ENCODE data around the gene CCDC6.

The CCDC6 gene

GRCh38 chr10:59830601-59831259 is 75.6 kb downstream of the CCDC6 start:
- WGBS, 2 experiments (ENCODE audit: insufficient coverage in 2 of 2): 69 to 74% methylated on average over 4 to 6 of the region's 7 CpGs
- H3K27ac ChIP-seq (ENCODE audit: low read depth, low read length, severe bottlenecking): no peak overlapping the region
- no peaks in the 10 kb centered on the region for H3K4me1 ChIP-seq (ENCODE audit: control insufficient read depth, insufficient read depth, low read length, poor library complexity, severe bottlenecking)
- H3K36me3 ChIP-seq (ENCODE audit: control insufficient read depth, insufficient read depth, low read length): peaks cover 12% of the 10 kb centered on the region
- no peak overlapping the region for H3K4me3 ChIP-seq (ENCODE audit: extremely low read depth, insufficient read depth, low read length, poor library complexity, severe bottlenecking)
- H3K9me3 ChIP-seq (ENCODE audit: control insufficient read depth, low read length): no peaks in the 10 kb centered on the region

GRCh38 chr10:59829601-59830000 is 76.8 kb downstream of the CCDC6 start:
- 94 to 100% methylated on average over 2 of the region's 3 CpGs for WGBS, 2 experiments (ENCODE audit: insufficient coverage in 2 of 2)
- Histone ChIP-seq H3K27ac (ENCODE audit: low read depth, low read length, severe bottlenecking) (no peak overlapping the region), H3K9me3 (ENCODE audit: control insufficient read depth, low read length) (no peaks in the 10 kb centered on the region), H3K4me3 (ENCODE audit: extremely low read depth, insufficient read depth, low read length, poor library complexity, severe bottlenecking) (no peak overlapping the region), H3K4me1 (ENCODE audit: control insufficient read depth, insufficient read depth, low read length, poor library complexity, severe bottlenecking) (no peaks in the 10 kb centered on the region), H3K36me3 (ENCODE audit: control insufficient read depth, insufficient read depth, low read length) (peaks cover 12% of the 10 kb centered on the region)

- Histone ChIP-seq H3K4me1 (ENCODE audit: control insufficient read depth, insufficient read depth, low read length, poor library complexity, severe bottlenecking) (no peaks in the 10 kb centered on the region), H3K27ac (ENCODE audit: low read depth, low read length, severe bottlenecking) (no peak overlapping the region), H3K36me3 (ENCODE audit: control insufficient read depth, insufficient read depth, low read length) (peaks cover 12% of the 10 kb centered on the region), H3K9me3 (ENCODE audit: control insufficient read depth, low read length) (no peaks in the 10 kb centered on the region), H3K4me3 (ENCODE audit: extremely low read depth, insufficient read depth, low read length, poor library complexity, severe bottlenecking) (no peak overlapping the region)
- 100% methylated on average over 1 of the region's 1 CpG; no CpG with 5 or more reads in 1 of the 2 experiments for WGBS, 2 experiments (ENCODE audit: insufficient coverage in 2 of 2)
Observed at GRCh38 chr10:59829024-59829423, 77.3 kb downstream of the CCDC6 start.

- Histone ChIP-seq H3K36me3 (ENCODE audit: control insufficient read depth, insufficient read depth, low read length) (peaks cover 13% of the 10 kb centered on the region), H3K27ac (ENCODE audit: low read depth, low read length, severe bottlenecking) (no peak overlapping the region), H3K4me3 (ENCODE audit: extremely low read depth, insufficient read depth, low read length, poor library complexity, severe bottlenecking) (no peak overlapping the region), H3K9me3 (ENCODE audit: control insufficient read depth, low read length) (no peaks in the 10 kb centered on the region), H3K4me1 (ENCODE audit: control insufficient read depth, insufficient read depth, low read length, poor library complexity, severe bottlenecking) (no peaks in the 10 kb centered on the region)
Observed at GRCh38 chr10:59825932-59826331, 80.4 kb downstream of the CCDC6 start.

GRCh38 chr10:59823751-59824150 is 82.6 kb downstream of the CCDC6 start:
- peaks cover 9% of the 10 kb centered on the region for H3K36me3 ChIP-seq (ENCODE audit: control insufficient read depth, insufficient read depth, low read length)
- no peaks in the 10 kb centered on the region for H3K4me1 ChIP-seq (ENCODE audit: control insufficient read depth, insufficient read depth, low read length, poor library complexity, severe bottlenecking)
- H3K4me3 ChIP-seq (ENCODE audit: extremely low read depth, insufficient read depth, low read length, poor library complexity, severe bottlenecking): no peak overlapping the region
- H3K27ac ChIP-seq (ENCODE audit: low read depth, low read length, severe bottlenecking): no peak overlapping the region
- no peaks in the 10 kb centered on the region for H3K9me3 ChIP-seq (ENCODE audit: control insufficient read depth, low read length)

- H3K4me3 ChIP-seq (ENCODE audit: extremely low read depth, insufficient read depth, low read length, poor library complexity, severe bottlenecking): no peak overlapping the region
- peaks cover 15% of the 10 kb centered on the region for H3K36me3 ChIP-seq (ENCODE audit: control insufficient read depth, insufficient read depth, low read length)
- H3K4me1 ChIP-seq (ENCODE audit: control insufficient read depth, insufficient read depth, low read length, poor library complexity, severe bottlenecking): no peaks in the 10 kb centered on the region
- H3K9me3 ChIP-seq (ENCODE audit: control insufficient read depth, low read length): no peaks in the 10 kb centered on the region
- WGBS, 2 experiments (ENCODE audit: insufficient coverage in 2 of 2): 90 to 91% methylated on average over 3 to 5 of the region's 6 CpGs
- H3K27ac ChIP-seq (ENCODE audit: low read depth, low read length, severe bottlenecking): no peak overlapping the region
Observed at GRCh38 chr10:59823111-59823510, 83.2 kb downstream of the CCDC6 start.

GRCh38 chr10:59820471-59820870 is 85.9 kb downstream of the CCDC6 start:
- no peaks in the 10 kb centered on the region for H3K4me1 ChIP-seq (ENCODE audit: control insufficient read depth, insufficient read depth, low read length, poor library complexity, severe bottlenecking)
- no peak overlapping the region for H3K27ac ChIP-seq (ENCODE audit: low read depth, low read length, severe bottlenecking)
- 83 to 89% methylated on average over 2 of the region's 5 CpGs for WGBS, 2 experiments (ENCODE audit: insufficient coverage in 2 of 2)
- H3K4me3 ChIP-seq (ENCODE audit: extremely low read depth, insufficient read depth, low read length, poor library complexity, severe bottlenecking): no peak overlapping the region
- no peaks in the 10 kb centered on the region for H3K9me3 ChIP-seq (ENCODE audit: control insufficient read depth, low read length)
- H3K36me3 ChIP-seq (ENCODE audit: control insufficient read depth, insufficient read depth, low read length): peaks cover 21% of the 10 kb centered on the region

GRCh38 chr10:59819683-59820082 is 86.7 kb downstream of the CCDC6 start:
- Histone ChIP-seq H3K4me3 (ENCODE audit: extremely low read depth, insufficient read depth, low read length, poor library complexity, severe bottlenecking) (no peak overlapping the region), H3K36me3 (ENCODE audit: control insufficient read depth, insufficient read depth, low read length) (peaks cover 21% of the 10 kb centered on the region), H3K9me3 (ENCODE audit: control insufficient read depth, low read length) (no peaks in the 10 kb centered on the region), H3K4me1 (ENCODE audit: control insufficient read depth, insufficient read depth, low read length, poor library complexity, severe bottlenecking) (no peaks in the 10 kb centered on the region), H3K27ac (ENCODE audit: low read depth, low read length, severe bottlenecking) (no peak overlapping the region)
- whole genome bisulfite sequencing, 2 experiments (ENCODE audit: insufficient coverage in 2 of 2): 85 to 100% methylated on average over 1 to 2 of the region's 2 CpGs

- WGBS, 2 experiments (ENCODE audit: insufficient coverage in 2 of 2): no CpG with 5 or more reads among the region's 1 CpG
- Histone ChIP-seq H3K36me3 (ENCODE audit: control insufficient read depth, insufficient read depth, low read length) (peaks cover 24% of the 10 kb centered on the region), H3K9me3 (ENCODE audit: control insufficient read depth, low read length) (no peaks in the 10 kb centered on the region), H3K4me1 (ENCODE audit: control insufficient read depth, insufficient read depth, low read length, poor library complexity, severe bottlenecking) (no peaks in the 10 kb centered on the region), H3K27ac (ENCODE audit: low read depth, low read length, severe bottlenecking) (no peak overlapping the region), H3K4me3 (ENCODE audit: extremely low read depth, insufficient read depth, low read length, poor library complexity, severe bottlenecking) (no peak overlapping the region)
Observed at GRCh38 chr10:59819265-59819664, 87.1 kb downstream of the CCDC6 start.

GRCh38 chr10:59817773-59818172 is 88.6 kb downstream of the CCDC6 start:
- H3K4me3 ChIP-seq (ENCODE audit: extremely low read depth, insufficient read depth, low read length, poor library complexity, severe bottlenecking): no peak overlapping the region
- 96 to 99% methylated on average over 5 to 6 of the region's 6 CpGs for WGBS, 2 experiments (ENCODE audit: insufficient coverage in 2 of 2)
- H3K4me1 ChIP-seq (ENCODE audit: control insufficient read depth, insufficient read depth, low read length, poor library complexity, severe bottlenecking): no peaks in the 10 kb centered on the region
- H3K36me3 ChIP-seq (ENCODE audit: control insufficient read depth, insufficient read depth, low read length): peaks cover 25% of the 10 kb centered on the region
- H3K9me3 ChIP-seq (ENCODE audit: control insufficient read depth, low read length): no peaks in the 10 kb centered on the region
- no peak overlapping the region for H3K27ac ChIP-seq (ENCODE audit: low read depth, low read length, severe bottlenecking)

- 100% methylated on average over 1 of the region's 3 CpGs; no CpG with 5 or more reads in 1 of the 2 experiments for WGBS, 2 experiments (ENCODE audit: insufficient coverage in 2 of 2)
- peaks cover 42% of the 10 kb centered on the region for H3K36me3 ChIP-seq (ENCODE audit: control insufficient read depth, insufficient read depth, low read length)
- H3K27ac ChIP-seq (ENCODE audit: low read depth, low read length, severe bottlenecking): no peak overlapping the region
- no peaks in the 10 kb centered on the region for H3K4me1 ChIP-seq (ENCODE audit: control insufficient read depth, insufficient read depth, low read length, poor library complexity, severe bottlenecking)
- no peaks in the 10 kb centered on the region for H3K9me3 ChIP-seq (ENCODE audit: control insufficient read depth, low read length)
- no peak overlapping the region for H3K4me3 ChIP-seq (ENCODE audit: extremely low read depth, insufficient read depth, low read length, poor library complexity, severe bottlenecking)
Observed at GRCh38 chr10:59814878-59815277, 91.5 kb downstream of the CCDC6 start.

Measured in mesodermal cell (in vitro differentiated cells).